Stimulated activated CD4-positive, alpha-beta T cell treated with anti-CD3 and anti-CD28 coated beads, TNF-alpha, amount 100 ng/mL, for 24 hours (primary cell): ENCODE measurements around the gene PTPRN2.
"Not testable (repeated sequence)": the region's sequence is repeated elsewhere in the genome, so short reads cannot be mapped to it uniquely, and the experiment has no call there.

Source experiments
- DNase-seq, 3 experiments: peaks; one replicate each; pipeline ENCODE4 v3.0.0-alpha.2; 2020; ENCODE audit warnings: low read depth in 3 of 3

The PTPRN2 gene

GRCh38 chr7:157795199-157795598 lies 792.4 kb downstream of the PTPRN2 start:
- DNase-seq, result no peak

GRCh38 chr7:157794746-157795065 lies 792.9 kb downstream of the PTPRN2 start:
- DNase-seq, result no peak

- DNase-seq, result no peak
Measured at GRCh38 chr7:157793973-157794745, 793.5 kb downstream of the PTPRN2 start.

- no peak for DNase-seq
Measured at GRCh38 chr7:157793087-157793353, 794.6 kb downstream of the PTPRN2 start.

- DNase-seq, result no peak
Measured at GRCh38 chr7:157792241-157793086, 795.2 kb downstream of the PTPRN2 start.

GRCh38 chr7:157791666-157792065 lies 796.0 kb downstream of the PTPRN2 start:
- no peak for DNase-seq

GRCh38 chr7:157791261-157791660 lies 796.4 kb downstream of the PTPRN2 start:
- DNase-seq, result no peak

GRCh38 chr7:157789942-157790341 lies 797.7 kb downstream of the PTPRN2 start:
- DNase-seq, result no peak

- DNase-seq, result no peak
Measured at GRCh38 chr7:157789094-157789493, 798.5 kb downstream of the PTPRN2 start.

GRCh38 chr7:157788573-157788972 lies 799.0 kb downstream of the PTPRN2 start:
- no peak for DNase-seq

GRCh38 chr7:157787275-157787701 lies 800.3 kb downstream of the PTPRN2 start:
- DNase-seq, result no peak

GRCh38 chr7:157786375-157787274 lies 801.0 kb downstream of the PTPRN2 start:
- DNase-seq, result no peak

GRCh38 chr7:157785486-157786186 lies 802.0 kb downstream of the PTPRN2 start:
- DNase-seq, result no peak

- no peak for DNase-seq
Measured at GRCh38 chr7:157784979-157785441, 802.6 kb downstream of the PTPRN2 start.

- DNase-seq, result no peak
Measured at GRCh38 chr7:157784041-157784835, 803.4 kb downstream of the PTPRN2 start.

- DNase-seq, result no peak
Measured at GRCh38 chr7:157782041-157782440, 805.6 kb downstream of the PTPRN2 start.

- DNase-seq, result no peak
Measured at GRCh38 chr7:157780721-157781120, 806.9 kb downstream of the PTPRN2 start.

GRCh38 chr7:157780312-157780711 lies 807.3 kb downstream of the PTPRN2 start:
- no peak for DNase-seq

- no peak for DNase-seq
Measured at GRCh38 chr7:157779206-157779605, 808.4 kb downstream of the PTPRN2 start.

GRCh38 chr7:157777194-157777762 lies 810.3 kb downstream of the PTPRN2 start:
- not testable (repeated sequence) for DNase-seq
